ENCODE results near the gene P2RY14.

GRCh38 chr3:151182349-151183079 is 95.8 kb downstream of the P2RY14 start:
- TF ChIP-seq, protein P1, sequence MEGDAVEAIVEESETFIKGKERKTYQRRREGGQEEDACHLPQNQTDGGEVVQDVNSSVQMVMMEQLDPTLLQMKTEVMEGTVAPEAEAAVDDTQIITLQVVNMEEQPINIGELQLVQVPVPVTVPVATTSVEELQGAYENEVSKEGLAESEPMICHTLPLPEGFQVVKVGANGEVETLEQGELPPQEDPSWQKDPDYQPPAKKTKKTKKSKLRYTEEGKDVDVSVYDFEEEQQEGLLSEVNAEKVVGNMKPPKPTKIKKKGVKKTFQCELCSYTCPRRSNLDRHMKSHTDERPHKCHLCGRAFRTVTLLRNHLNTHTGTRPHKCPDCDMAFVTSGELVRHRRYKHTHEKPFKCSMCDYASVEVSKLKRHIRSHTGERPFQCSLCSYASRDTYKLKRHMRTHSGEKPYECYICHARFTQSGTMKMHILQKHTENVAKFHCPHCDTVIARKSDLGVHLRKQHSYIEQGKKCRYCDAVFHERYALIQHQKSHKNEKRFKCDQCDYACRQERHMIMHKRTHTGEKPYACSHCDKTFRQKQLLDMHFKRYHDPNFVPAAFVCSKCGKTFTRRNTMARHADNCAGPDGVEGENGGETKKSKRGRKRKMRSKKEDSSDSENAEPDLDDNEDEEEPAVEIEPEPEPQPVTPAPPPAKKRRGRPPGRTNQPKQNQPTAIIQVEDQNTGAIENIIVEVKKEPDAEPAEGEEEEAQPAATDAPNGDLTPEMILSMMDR (IDR thresholded peaks at IDR 0.05; ENCODE audit: borderline replicate concordance, extremely low read depth, low read length, poor library complexity, severe bottlenecking), result no peak
- no peak for TF ChIP-seq EZH2 (IDR thresholded peaks at IDR 0.05; ENCODE audit: borderline replicate concordance, low read depth, low read length, severe bottlenecking)

All from DND-41 (cell line).